GM10266 (cell line): Measurements from ENCODE around the gene TFEB.
"Not testable (repeated sequence)": the region's sequence is repeated elsewhere in the genome, so short reads cannot be mapped to it uniquely, and the experiment has no call there.

Source experiments
- DNase-seq: peaks from one replicate; pipeline ENCODE4 v3.0.0; 2012; ENCODE audit errors: extremely low spot score
- TF ChIP-seq, protein P1 (sequence below): IDR thresholded peaks from 2 replicates; pipeline ENCODE4 v1.5.1; 2012; ENCODE audit warnings: mild to moderate bottlenecking, low read depth; ENCODE audit not compliant: control insufficient read depth, insufficient read depth; ENCODE audit errors: missing control alignments

The TFEB gene

DNA sequence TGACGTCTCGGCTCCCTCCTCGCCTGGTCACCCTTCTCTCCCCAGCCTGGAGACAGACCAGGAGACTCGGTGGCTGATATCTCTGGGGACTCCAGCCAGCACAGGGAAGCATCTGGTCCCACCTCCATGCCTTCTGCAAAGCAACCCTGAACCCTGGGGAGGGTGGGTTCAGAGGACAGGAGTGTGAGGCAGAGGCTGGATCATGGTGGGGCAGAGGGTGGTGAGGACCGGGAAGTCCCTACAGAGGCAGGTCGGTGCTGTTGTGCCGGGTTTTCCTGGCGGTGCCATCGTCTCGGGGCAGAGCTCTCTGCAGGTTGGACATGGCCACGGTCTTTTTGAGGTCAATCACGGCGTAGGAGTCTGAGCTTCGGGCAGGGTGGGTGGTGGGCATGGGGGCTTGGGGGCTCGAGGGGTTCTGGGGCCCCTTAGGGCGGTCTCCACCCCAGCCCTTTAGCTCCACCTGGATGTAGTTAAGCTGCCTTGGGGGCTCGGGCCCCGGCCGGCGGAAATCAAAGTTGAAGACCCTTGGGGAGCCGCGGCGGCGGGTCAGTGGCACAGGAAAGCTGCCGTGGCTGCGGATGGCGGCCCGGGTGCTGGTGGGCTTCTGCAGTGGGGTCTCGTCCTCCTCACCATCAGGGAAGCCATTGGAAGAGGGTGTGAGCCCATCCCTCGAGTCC is 35.1 kb upstream of the TFEB start:
- TF ChIP-seq, protein P1, sequence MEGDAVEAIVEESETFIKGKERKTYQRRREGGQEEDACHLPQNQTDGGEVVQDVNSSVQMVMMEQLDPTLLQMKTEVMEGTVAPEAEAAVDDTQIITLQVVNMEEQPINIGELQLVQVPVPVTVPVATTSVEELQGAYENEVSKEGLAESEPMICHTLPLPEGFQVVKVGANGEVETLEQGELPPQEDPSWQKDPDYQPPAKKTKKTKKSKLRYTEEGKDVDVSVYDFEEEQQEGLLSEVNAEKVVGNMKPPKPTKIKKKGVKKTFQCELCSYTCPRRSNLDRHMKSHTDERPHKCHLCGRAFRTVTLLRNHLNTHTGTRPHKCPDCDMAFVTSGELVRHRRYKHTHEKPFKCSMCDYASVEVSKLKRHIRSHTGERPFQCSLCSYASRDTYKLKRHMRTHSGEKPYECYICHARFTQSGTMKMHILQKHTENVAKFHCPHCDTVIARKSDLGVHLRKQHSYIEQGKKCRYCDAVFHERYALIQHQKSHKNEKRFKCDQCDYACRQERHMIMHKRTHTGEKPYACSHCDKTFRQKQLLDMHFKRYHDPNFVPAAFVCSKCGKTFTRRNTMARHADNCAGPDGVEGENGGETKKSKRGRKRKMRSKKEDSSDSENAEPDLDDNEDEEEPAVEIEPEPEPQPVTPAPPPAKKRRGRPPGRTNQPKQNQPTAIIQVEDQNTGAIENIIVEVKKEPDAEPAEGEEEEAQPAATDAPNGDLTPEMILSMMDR: no peak

DNA sequence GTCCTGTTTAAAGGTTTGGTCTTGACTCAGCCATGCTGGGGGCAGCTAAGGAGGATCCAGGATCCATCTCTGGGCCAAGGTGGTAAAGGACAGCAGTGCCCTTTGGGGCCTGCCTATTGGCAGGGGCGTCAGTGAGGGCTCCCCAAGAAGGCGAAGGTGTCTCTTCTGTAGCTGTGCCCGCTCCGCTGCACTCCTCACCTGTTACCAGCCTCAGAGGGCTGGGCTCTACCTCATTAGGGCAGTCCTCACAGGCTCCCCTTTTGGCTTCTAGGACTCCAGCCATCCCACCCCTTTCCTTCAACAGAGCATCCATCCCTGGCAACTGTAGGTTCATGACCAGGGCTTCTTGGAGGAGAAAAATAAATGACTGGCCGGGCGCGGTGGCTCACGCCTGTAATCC is 34.0 kb upstream of the TFEB start:
- no peak for DNase-seq
- TF ChIP-seq, protein P1: no peak

More for the DNA sequence above, 35.1 kb upstream of the TFEB start:
- no peak for DNase-seq

DNA sequence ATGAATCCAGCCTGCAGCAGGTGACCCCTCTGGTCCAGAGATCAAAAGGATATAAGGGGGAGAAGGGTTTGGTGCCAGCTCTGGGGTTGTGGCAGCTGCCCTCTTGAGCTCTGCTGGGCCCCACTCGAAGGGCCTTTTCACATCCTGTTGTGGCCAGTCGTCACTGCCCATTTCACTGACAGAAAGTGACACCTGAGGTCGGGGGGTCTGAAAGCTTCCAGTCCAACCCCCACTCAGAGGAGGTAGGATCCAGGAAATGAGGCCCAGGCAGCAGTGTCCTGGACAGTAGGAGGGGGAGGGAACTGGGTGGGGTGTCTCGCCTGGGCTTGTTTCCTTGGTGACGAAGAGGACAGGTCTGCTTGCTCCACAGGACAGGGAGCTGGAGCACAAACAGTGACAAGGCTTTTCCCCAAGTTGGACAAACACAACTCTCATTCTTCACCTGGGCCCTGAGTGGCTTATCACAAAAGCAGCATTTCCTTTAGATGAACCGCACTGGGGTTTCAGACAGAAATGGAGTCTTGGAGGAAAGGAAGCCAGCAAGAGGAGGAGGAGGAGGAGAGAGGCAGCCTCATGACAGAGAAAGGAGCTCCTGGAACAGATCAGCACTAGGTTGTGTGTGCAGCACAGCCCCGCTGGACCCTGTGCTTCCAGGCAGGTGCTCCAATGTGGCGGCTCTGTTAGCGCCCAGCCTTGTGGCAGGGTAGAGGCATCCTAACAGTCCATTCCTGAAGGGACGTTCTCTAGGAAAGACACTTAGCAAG is 33.3 kb upstream of the TFEB start:
- no peak for DNase-seq
- TF ChIP-seq, protein P1: no peak

DNA sequence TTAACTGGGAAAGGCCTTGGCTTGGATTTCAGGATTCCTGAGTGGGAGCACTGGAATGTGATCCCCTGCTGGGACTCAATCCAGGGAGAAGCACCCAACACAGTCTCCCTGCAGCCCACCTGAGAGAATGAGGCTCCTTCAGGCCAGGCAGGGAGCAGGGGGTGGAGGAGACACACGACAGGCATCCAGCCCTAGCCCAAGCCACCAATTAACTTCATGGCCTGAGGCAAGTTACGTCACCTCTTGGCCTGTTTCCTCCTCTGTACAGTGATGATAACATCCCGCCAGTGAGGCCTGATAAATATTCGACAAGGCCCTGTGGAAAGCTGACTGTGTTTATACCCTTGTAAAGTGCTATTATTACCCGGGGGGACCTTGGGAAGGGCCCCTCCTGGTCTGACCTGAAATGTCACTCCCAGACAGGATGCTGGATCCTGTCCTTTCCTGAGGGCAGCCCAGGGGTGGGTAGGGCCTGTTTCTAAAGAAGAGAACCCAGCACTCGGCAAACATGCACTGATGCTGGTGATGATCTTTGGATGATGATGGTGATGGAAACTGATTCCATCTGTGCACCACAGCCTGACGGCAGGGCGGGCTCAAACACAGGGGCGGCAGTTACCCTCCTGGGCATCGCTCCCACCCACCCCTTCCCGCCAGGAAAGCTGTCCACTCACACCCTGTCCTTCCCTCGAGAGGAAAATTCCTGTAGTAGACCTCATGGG is 31.9 kb upstream of the TFEB start:
- TF ChIP-seq, protein P1: no peak
- no peak for DNase-seq

DNA sequence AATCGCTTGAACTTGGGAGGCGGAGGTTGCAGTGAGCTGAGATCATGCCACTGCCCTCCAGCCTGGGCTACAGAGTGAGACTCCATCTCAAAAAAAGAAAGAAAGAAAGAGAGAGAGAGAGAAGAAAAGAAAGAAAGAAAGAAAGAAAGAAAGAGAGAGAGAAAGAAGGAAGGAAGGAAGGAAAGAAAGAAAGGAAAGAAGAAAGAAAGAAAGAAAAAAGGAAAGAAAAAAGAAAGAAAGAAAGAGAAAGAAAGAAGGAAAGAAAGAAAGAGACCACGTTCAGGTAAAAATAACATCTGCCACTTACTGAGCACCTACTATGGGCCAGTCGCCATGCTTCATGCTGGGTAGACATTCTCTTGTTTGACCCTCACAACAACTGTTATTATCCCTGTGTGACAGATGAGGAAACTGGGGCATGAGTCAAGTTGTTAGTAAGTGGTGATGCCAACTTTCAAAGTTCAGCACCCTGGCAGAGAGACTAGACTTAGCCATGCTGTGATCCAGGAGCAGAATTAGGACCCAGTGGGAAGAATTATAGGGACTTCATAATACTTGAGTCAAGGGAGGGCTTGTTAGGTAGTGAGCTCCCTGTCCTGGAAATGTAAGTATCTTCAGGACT is 30.7 kb upstream of the TFEB start:
- not testable (repeated sequence) for DNase-seq

DNA sequence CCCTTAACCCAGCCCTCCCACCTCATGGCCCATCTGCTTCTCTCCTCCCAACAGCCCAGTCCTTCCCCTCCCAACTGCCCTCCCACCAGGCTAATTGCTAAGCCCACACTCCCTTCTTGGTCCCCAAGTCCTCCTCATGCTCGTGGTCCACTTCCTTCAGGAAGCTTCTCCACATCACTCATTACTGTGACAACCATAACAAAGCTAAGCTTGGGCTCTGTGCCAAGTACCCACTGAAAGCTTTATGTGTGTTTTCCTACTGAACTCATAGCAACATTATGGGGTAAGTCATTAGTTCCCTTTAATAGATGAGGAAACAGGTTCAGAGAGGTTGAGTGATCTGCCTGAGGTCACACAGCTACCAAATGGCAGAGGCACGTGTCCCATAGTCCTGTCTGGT is 28.1 kb upstream of the TFEB start:
- DNase-seq: no peak
- TF ChIP-seq, protein P1: no peak

DNA sequence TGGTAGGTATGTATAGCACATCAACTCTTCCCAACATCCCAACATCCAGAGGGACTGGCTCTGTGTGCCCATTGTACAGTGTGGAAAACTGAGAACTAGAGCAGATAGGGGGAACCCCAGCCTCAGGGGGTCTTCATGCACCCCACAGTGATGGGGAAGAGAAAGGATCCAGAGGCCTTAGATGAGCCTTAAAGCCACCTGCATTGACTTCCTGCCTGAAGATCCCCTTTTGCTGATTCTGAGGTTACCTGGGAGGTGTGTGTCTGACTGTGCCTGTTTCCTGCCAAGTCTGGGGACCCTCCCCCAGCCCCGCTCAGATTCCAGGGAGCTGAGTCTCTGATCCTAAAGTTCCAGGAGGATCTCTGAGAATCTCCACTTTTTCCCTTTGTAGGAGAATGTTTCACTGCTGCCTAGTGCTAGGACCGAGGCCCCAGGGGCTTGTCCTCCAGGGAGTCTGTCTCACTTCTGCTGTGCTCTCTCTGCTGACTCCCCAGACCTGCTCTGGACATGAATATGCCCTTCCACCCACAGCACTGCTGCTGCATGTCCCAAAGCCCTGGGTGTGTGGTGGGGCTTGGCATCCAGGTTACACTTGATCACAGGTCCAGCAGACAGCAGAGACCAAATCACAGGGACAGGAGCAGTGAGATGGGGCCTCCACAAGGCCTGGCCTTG is 24.6 kb upstream of the TFEB start:
- TF ChIP-seq, protein P1: no peak
- no peak for DNase-seq
